Transverse colon (tissue), 4 donors: ENCODE measurements around the gene AACS. TPM values are rescaled to one million over a fixed set of nuclear protein-coding genes. Genes with fewer than 3 reads are reported as not detected.

Source experiments
- DNase-seq: peaks from one replicate; pipeline ENCODE4 v3.0.0-alpha.2; 2019
- H3K27ac ChIP-seq, 4 donors: fragments of 200-600 bp; sonication (generic); 2 replicates each; pipeline ENCODE4 v1.5.1; 2016 to 2018; ENCODE audit warnings: inconsistent platforms in 4 of 4
- H3K27me3 ChIP-seq: fragments of 200-600 bp; sonication (generic); 2 replicates; pipeline ENCODE4 v1.5.1; 2017; ENCODE audit warnings: inconsistent platforms
- H3K36me3 ChIP-seq, 4 donors: fragments of 200-600 bp; sonication (generic); 2 replicates each; pipeline ENCODE4 v1.5.1; 2017 to 2019; ENCODE audit warnings: inconsistent platforms in 4 of 4
- H3K4me1 ChIP-seq, 4 donors: fragments of 200-600 bp; sonication (generic); 2 replicates each; pipeline ENCODE4 v1.5.1; 2017 to 2020; ENCODE audit warnings: inconsistent platforms in 4 of 4
- H3K4me3 ChIP-seq, 4 donors: fragments of 200-600 bp; sonication (generic); 1 replicate in 1 of 4; 2 replicates in 3 of 4; pipeline versions ENCODE4 v1.5.1 to v1.6.1; 2017 to 2019; ENCODE audit warnings: inconsistent platforms in 4 of 4
- H3K9me3 ChIP-seq, 2 donors: fragments of 200-600 bp; sonication (generic); 2 replicates each; pipeline ENCODE4 v1.5.1; 2017 to 2019; ENCODE audit warnings: inconsistent platforms in 2 of 2
- EP300 ChIP-seq: sonication (generic); formaldehyde crosslinking; IDR thresholded peaks from one replicate; pipeline ENCODE4 v1.6.1; 2017; ENCODE audit warnings: antibody characterized with exemption, low read depth
- POLR2A ChIP-seq: fragments of 450-650 bp; IDR thresholded peaks from one replicate; pipeline ENCODE4 v1.6.1; 2016; ENCODE audit warnings: antibody characterized with exemption, mild to moderate bottlenecking, moderate library complexity
- POLR2AphosphoS5 ChIP-seq, 3 donors: sonication (generic); formaldehyde crosslinking; IDR thresholded peaks; one replicate each; pipeline ENCODE4 v1.6.1; 2016; ENCODE audit warnings: antibody characterized with exemption in 3 of 3
- WGBS, 2 donors: methylation state at CpG; one replicate each; pipeline ENCODE4 v1.1.5; 2018; ENCODE audit warnings: low coverage in 1 of 2; 5-methylcytosine and 5-hydroxymethylcytosine counted together
- in situ Hi-C, 4 donors: fragments of 200-750 bp; cut with MboI; loops; one replicate each; pipeline versions ENCODE4 v1.15.0 to v1.15.1; 2017; ENCODE audit warnings: low sequenced_read_pairs in 3 of 4, low pct_ligation_motif_present in 1 of 4, low pct_unique_long_range_greater_than_20kb in 1 of 4
- intact Hi-C: fragments of 100-400 bp; cut with DNase I; formaldehyde crosslinking; loops from one replicate; pipeline ENCODE4 v1.15.1; 2023; ENCODE audit warnings: low total_unique reads
- total RNA-seq, 4 donors: library from RNA; depleted of rRNA; stranded (reverse); fragments of >200 nt; gene quantifications; one replicate each; pipeline ENCODE4 v1.1.0, GENCODE V29; 2016
- TF ChIP-seq, protein P1 (sequence below), 5 experiments: fragments of 200-600 bp in 3 of 5; fragments of 450-650 bp in 2 of 5; sonication (generic) in 3 of 5; IDR thresholded peaks; 1 replicate in 2 of 5; 2 replicates in 3 of 5; pipeline ENCODE4 v1.5.1; 2016 to 2017; ENCODE audit warnings: antibody characterized with exemption in 5 of 5, inconsistent platforms in 3 of 5, mild to moderate bottlenecking in 2 of 5, moderate library complexity in 1 of 5

Gene AACS
- total RNA-seq, 4 donors from 2014 or later = 18.5 to 33.7 (median 27.1) TPM

DNA sequence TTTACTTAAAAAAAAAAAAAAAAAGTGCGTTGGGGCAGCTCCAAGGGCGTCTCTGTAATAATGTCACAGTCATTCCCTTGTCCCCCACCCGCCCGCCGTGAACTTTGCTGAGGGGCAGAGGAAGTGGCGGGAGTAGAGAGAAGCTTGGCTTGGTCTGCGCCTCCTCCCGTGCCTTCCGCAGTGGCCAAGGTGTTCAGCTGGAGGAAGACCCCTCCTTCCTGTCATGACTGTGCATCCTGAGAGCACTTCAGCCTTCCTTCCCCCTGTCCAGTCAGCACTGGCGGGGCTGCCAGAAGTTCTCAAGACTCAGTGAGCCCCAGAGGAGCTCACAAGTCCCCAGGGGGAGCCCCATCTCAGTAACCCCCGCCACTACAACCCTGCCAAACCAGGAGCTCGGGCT lies 32.2 kb downstream of the AACS start:
- no peak overlapping the region for H3K27ac ChIP-seq
- no peak for DNase-seq
- H3K27me3 ChIP-seq = no peaks in the 10 kb centered on the region
- H3K9me3 ChIP-seq = no peaks in the 10 kb centered on the region
- intact Hi-C loops = no loop called here
- H3K4me1 ChIP-seq = peaks cover 0 to 13% (median 9%) of the 10 kb centered on the region in 4 donors
- H3K36me3 ChIP-seq = no peaks in the 10 kb centered on the region
- TF ChIP-seq, protein P1, sequence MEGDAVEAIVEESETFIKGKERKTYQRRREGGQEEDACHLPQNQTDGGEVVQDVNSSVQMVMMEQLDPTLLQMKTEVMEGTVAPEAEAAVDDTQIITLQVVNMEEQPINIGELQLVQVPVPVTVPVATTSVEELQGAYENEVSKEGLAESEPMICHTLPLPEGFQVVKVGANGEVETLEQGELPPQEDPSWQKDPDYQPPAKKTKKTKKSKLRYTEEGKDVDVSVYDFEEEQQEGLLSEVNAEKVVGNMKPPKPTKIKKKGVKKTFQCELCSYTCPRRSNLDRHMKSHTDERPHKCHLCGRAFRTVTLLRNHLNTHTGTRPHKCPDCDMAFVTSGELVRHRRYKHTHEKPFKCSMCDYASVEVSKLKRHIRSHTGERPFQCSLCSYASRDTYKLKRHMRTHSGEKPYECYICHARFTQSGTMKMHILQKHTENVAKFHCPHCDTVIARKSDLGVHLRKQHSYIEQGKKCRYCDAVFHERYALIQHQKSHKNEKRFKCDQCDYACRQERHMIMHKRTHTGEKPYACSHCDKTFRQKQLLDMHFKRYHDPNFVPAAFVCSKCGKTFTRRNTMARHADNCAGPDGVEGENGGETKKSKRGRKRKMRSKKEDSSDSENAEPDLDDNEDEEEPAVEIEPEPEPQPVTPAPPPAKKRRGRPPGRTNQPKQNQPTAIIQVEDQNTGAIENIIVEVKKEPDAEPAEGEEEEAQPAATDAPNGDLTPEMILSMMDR (IDR thresholded peaks at IDR 0.05) = no peak
- no peak for TF ChIP-seq POLR2AphosphoS5 (IDR thresholded peaks at IDR 0.05)
- no peak for TF ChIP-seq POLR2A
- no peak for TF ChIP-seq EP300
- 83% methylated on average over 12 of the region's 12 CpGs; no CpG with 5 or more reads in 1 of the 2 donors for WGBS, 2 donors
- in situ Hi-C loops = no loop called here
- no peak overlapping the region for H3K4me3 ChIP-seq

DNA sequence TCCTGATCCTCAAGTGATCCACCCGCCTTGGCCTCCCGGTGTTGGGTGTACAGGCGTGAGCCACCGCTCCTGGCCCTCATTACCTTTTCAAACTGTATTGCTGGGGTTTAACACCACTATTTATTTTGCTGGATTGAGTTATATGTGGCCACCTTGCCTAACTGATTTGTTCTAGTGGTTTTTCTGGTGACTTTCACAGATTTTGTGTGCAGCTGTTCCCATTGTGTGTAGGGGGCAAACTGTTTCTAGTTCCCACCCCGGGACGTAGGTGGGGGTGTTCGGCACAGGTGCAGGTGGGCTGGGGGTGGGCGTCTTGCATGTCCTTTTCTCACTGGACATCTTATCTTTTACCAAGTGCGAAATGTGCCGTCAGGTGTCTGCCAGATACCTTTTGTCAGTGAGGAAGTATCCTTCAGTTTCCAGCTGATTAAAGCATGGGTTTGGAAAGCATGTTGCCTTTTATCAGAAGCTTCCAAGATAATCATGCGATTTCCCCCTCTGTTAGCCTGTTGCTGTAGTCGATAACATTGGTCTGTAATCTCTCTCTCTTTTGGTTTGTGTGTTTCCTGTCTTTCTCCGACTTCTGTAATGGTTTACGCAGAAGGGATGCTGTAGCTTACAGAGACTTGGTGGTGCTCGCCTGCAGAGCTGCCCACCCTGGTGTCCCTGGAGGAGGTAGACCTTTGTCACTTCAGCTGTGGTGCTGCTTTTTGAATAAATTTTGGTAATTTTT lies 33.6 kb downstream of the AACS start:
- Histone ChIP-seq H3K9me3 (no peaks in the 10 kb centered on the region), H3K36me3 (peaks cover 0 to 7% (median 0%) of the 10 kb centered on the region in 4 donors), H3K27ac (no peak overlapping the region), H3K4me3 (no peak overlapping the region), H3K27me3 (no peaks in the 10 kb centered on the region), H3K4me1 (peaks cover 0 to 3% (median under 1%) of the 10 kb centered on the region in 4 donors)
- in situ Hi-C loops = no loop called here
- intact Hi-C loops = no loop called here
- no peak for DNase-seq
- TF ChIP-seq POLR2A = no peak
- TF ChIP-seq EP300 = no peak
- TF ChIP-seq, protein P1 (IDR thresholded peaks at IDR 0.05) = no peak
- TF ChIP-seq POLR2AphosphoS5 (IDR thresholded peaks at IDR 0.05) = no peak
- 73 to 83% methylated on average over 10 to 15 of the region's 15 CpGs for WGBS, 2 donors

DNA sequence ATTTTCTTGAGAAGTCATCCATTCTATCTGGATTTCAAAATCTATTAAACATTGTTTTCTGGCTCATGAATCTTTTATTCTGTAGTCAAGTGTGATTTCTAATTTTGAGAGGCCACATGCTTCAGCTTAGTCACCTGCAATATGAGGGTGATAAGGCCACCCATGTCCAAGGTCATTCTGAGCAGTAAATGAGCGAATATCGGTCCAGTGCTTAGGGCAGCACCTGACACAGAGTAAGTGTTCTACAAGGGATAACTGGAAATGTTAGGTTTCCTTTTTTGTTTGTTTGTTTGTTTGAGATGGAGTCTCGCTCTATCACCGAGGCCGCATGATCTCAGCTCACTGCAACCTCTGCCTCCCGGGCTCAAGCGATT lies 34.2 kb downstream of the AACS start:
- in situ Hi-C loops = no loop called here
- H3K4me3 ChIP-seq = no peak overlapping the region
- no peaks in the 10 kb centered on the region for H3K4me1 ChIP-seq
- H3K9me3 ChIP-seq = no peaks in the 10 kb centered on the region
- peaks cover 0 to 7% (median 0%) of the 10 kb centered on the region in 4 donors for H3K36me3 ChIP-seq
- TF ChIP-seq EP300 = no peak
- intact Hi-C loops = no loop called here
- DNase-seq = no peak
- H3K27me3 ChIP-seq = no peaks in the 10 kb centered on the region
- 93 to 97% methylated on average over 4 to 7 of the region's 7 CpGs for whole genome bisulfite sequencing, 2 donors
- no peak overlapping the region for H3K27ac ChIP-seq

DNA sequence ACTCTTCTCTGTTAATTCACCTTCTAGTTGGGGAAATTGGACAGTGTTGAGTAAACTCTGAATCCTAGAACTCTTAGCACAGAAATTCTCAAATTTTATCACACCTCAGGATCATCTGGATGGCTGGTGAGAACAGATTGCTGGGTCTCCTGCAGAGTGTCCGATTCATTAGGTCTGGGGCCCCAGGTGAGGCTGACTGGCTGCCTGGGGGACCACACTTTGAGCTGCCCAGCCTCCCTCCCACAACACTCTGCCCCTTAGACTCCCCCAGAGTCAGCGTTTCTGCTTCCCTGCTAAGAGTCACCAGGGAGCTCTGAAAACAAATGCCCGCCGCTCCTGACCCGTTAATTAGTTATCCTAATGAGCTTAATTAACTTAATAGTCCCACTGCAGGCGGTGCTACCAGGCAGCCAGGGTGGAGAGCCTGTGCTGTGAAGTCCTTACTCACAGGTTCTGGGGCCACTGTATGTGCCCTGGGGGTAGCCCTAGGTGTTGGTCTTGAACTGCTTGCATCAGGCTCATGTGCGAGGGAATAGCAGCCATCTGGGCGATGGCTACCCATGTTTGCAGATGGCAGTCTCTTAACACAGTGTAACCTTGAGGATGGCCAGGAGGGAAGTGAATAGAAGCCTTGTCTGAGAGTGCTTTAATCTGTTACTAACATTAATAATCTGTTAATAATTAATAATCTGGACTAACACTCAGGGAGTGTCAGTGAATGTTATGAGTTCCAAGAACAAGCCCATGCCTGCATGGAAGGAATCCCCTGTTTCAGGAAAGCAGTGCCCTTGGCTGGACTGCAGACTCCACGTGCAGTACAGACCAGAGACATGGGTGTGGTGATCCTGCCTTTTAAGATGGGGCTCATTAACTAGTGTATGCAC lies 35.6 kb downstream of the AACS start:
- Histone ChIP-seq H3K4me1 (no peaks in the 10 kb centered on the region), H3K4me3 (no peak overlapping the region), H3K36me3 (peaks cover 0 to 7% (median 0%) of the 10 kb centered on the region in 4 donors), H3K27ac (no peak overlapping the region), H3K27me3 (no peaks in the 10 kb centered on the region), H3K9me3 (no peaks in the 10 kb centered on the region)
- intact Hi-C loops = no loop called here
- no peak for DNase-seq
- TF ChIP-seq, protein P1 (IDR thresholded peaks at IDR 0.05) = no peak
- TF ChIP-seq EP300 (no peak), POLR2AphosphoS5 (IDR thresholded peaks at IDR 0.05) (no peak), POLR2A (no peak)
- in situ Hi-C loops = no loop called here
- WGBS, 2 donors = 86% methylated on average over 9 of the region's 9 CpGs; no CpG with 5 or more reads in 1 of the 2 donors
